ENCODE measurements around the gene RALGPS1.

The RALGPS1 gene

DNA sequence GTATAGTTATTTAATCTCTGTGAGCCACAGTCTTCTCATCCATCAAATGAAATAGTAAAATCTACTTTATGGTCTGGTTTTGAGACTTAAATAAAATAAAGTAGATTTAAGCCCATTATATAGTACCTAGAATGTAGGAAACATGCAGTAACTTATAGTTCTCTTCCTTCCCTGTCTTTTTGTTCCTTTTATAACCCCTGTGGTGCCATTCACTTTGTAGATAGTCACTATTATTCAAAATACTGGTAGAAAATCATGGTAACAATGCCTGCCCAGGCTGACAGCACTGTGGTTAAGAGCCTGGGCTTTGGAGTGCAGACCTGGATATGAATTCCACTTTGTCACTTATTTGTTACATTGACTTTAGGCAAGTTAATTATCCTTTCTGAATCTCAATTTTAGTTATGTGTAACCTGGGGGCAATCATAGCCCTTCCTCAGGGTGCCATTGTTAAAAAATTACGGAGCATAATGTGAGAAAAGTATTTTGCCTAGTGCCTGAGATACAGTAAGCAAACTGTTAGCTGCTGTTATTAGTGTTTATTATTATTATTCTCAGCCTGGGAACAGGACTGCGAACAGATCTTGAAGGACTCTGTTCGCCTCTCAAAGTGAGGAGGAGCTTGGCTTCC, 100.4 kb downstream of the RALGPS1 start:
- Histone ChIP-seq H3K27ac (ENCODE audit: extremely low read depth, low read depth, low read length) (no peak overlapping the region), H3K4me3 (ENCODE audit: low read depth, low read length) (no peak overlapping the region), H3K9me3 (ENCODE audit: control insufficient read depth, insufficient read depth, low read depth, low read length) (no peaks in the 10 kb centered on the region), H3K36me3 (ENCODE audit: control insufficient read depth in 2 of 2, insufficient read depth in 1 of 2, low read length in 2 of 2) (no peaks in the 10 kb centered on the region), H3K4me1 (ENCODE audit: control insufficient read depth, insufficient read depth, low read length) (peaks cover 4% of the 10 kb centered on the region; the same call in 1 of the 2 replicates)
- ChIA-PET POLR2A (no interaction called here), CTCF (interaction anchor here (0.7 kb wide), 1 partner anchor 172 kb away, joined by 4 read pairs; no protein-coding TSS in a partner anchor)
- no peak for TF ChIP-seq ZNF664 (tag by site-specific recombination; IDR thresholded peaks at IDR 0.05)
- no peak for TF ChIP-seq ZBTB1 (tag by site-specific recombination; IDR thresholded peaks at IDR 0.05)
- TF ChIP-seq OVOL3 (tag by site-specific recombination; IDR thresholded peaks at IDR 0.05), result no peak
- no peak for TF ChIP-seq ZFP41 (tag by site-specific recombination; IDR thresholded peaks at IDR 0.05; ENCODE audit: borderline replicate concordance)
- no peak for TF ChIP-seq WT1 (tag by site-specific recombination; IDR thresholded peaks at IDR 0.05)
- no peak for TF ChIP-seq ZNF837 (tag by site-specific recombination; IDR thresholded peaks at IDR 0.05)
- no peak for TF ChIP-seq ZFP37 (tag by site-specific recombination; IDR thresholded peaks at IDR 0.05)
- TF ChIP-seq ZSCAN30 (tag by site-specific recombination; IDR thresholded peaks at IDR 0.05), result no peak
- TF ChIP-seq ZNF202 (tag by site-specific recombination; IDR thresholded peaks at IDR 0.05; ENCODE audit: borderline replicate concordance), result no peak
- TF ChIP-seq, protein P1, sequence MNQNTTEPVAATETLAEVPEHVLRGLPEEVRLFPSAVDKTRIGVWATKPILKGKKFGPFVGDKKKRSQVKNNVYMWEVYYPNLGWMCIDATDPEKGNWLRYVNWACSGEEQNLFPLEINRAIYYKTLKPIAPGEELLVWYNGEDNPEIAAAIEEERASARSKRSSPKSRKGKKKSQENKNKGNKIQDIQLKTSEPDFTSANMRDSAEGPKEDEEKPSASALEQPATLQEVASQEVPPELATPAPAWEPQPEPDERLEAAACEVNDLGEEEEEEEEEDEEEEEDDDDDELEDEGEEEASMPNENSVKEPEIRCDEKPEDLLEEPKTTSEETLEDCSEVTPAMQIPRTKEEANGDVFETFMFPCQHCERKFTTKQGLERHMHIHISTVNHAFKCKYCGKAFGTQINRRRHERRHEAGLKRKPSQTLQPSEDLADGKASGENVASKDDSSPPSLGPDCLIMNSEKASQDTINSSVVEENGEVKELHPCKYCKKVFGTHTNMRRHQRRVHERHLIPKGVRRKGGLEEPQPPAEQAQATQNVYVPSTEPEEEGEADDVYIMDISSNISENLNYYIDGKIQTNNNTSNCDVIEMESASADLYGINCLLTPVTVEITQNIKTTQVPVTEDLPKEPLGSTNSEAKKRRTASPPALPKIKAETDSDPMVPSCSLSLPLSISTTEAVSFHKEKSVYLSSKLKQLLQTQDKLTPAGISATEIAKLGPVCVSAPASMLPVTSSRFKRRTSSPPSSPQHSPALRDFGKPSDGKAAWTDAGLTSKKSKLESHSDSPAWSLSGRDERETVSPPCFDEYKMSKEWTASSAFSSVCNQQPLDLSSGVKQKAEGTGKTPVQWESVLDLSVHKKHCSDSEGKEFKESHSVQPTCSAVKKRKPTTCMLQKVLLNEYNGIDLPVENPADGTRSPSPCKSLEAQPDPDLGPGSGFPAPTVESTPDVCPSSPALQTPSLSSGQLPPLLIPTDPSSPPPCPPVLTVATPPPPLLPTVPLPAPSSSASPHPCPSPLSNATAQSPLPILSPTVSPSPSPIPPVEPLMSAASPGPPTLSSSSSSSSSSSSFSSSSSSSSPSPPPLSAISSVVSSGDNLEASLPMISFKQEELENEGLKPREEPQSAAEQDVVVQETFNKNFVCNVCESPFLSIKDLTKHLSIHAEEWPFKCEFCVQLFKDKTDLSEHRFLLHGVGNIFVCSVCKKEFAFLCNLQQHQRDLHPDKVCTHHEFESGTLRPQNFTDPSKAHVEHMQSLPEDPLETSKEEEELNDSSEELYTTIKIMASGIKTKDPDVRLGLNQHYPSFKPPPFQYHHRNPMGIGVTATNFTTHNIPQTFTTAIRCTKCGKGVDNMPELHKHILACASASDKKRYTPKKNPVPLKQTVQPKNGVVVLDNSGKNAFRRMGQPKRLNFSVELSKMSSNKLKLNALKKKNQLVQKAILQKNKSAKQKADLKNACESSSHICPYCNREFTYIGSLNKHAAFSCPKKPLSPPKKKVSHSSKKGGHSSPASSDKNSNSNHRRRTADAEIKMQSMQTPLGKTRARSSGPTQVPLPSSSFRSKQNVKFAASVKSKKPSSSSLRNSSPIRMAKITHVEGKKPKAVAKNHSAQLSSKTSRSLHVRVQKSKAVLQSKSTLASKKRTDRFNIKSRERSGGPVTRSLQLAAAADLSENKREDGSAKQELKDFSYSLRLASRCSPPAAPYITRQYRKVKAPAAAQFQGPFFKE (tag by site-specific recombination; IDR thresholded peaks at IDR 0.05; ENCODE audit: borderline replicate concordance), result no peak
- TF ChIP-seq EGR2 (tag by site-specific recombination; IDR thresholded peaks at IDR 0.05; ENCODE audit: low read depth), result no peak
- TF ChIP-seq ZNF114 (tag by site-specific recombination; IDR thresholded peaks at IDR 0.05), result no peak
- TF ChIP-seq, protein P2, sequence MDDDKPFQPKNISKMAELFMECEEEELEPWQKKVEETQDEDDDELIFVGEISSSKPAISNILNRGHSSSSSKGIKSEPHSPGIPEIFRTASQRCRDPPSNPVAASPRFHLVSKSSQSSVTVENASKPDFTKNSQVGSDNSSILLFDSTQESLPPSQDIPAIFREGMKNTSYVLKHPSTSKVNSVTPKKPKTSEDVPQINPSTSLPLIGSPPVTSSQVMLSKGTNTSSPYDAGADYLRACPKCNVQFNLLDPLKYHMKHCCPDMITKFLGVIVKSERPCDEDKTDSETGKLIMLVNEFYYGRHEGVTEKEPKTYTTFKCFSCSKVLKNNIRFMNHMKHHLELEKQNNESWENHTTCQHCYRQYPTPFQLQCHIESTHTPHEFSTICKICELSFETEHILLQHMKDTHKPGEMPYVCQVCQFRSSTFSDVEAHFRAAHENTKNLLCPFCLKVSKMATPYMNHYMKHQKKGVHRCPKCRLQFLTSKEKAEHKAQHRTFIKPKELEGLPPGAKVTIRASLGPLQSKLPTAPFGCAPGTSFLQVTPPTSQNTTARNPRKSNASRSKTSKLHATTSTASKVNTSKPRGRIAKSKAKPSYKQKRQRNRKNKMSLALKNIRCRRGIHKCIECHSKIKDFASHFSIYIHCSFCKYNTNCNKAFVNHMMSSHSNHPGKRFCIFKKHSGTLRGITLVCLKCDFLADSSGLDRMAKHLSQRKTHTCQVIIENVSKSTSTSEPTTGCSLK (tag by site-specific recombination; IDR thresholded peaks at IDR 0.05), result no peak
- no peak for TF ChIP-seq ZNF529 (tag by site-specific recombination; IDR thresholded peaks at IDR 0.05; ENCODE audit: insufficient replicate concordance)
- TF ChIP-seq ZNF777 (tag by site-specific recombination; IDR thresholded peaks at IDR 0.05; ENCODE audit: borderline replicate concordance), result no peak
- TF ChIP-seq, protein P3, sequence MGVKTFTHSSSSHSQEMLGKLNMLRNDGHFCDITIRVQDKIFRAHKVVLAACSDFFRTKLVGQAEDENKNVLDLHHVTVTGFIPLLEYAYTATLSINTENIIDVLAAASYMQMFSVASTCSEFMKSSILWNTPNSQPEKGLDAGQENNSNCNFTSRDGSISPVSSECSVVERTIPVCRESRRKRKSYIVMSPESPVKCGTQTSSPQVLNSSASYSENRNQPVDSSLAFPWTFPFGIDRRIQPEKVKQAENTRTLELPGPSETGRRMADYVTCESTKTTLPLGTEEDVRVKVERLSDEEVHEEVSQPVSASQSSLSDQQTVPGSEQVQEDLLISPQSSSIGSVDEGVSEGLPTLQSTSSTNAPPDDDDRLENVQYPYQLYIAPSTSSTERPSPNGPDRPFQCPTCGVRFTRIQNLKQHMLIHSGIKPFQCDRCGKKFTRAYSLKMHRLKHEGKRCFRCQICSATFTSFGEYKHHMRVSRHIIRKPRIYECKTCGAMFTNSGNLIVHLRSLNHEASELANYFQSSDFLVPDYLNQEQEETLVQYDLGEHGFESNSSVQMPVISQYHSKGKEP (tag by site-specific recombination; IDR thresholded peaks at IDR 0.05), result no peak
- TF ChIP-seq ZNF155 (tag by site-specific recombination; IDR thresholded peaks at IDR 0.05), result no peak
